NCI-H2081 (cell line): ENCODE data around the gene CASP9.
"Not testable (repeated sequence)": the region's sequence is repeated elsewhere in the genome, so short reads cannot be mapped to it uniquely, and the experiment has no call there.

ENCODE experiments used
- DNase-seq, 2 experiments: peaks; one replicate each; lab custom pipeline; 2025; lab: John Stamatoyannopoulos, UW

Gene CASP9

GRCh38 chr1:15500184-15501178 lies 23.5 kb downstream of the CASP9 start:
- no peak for DNase-seq

DNA sequence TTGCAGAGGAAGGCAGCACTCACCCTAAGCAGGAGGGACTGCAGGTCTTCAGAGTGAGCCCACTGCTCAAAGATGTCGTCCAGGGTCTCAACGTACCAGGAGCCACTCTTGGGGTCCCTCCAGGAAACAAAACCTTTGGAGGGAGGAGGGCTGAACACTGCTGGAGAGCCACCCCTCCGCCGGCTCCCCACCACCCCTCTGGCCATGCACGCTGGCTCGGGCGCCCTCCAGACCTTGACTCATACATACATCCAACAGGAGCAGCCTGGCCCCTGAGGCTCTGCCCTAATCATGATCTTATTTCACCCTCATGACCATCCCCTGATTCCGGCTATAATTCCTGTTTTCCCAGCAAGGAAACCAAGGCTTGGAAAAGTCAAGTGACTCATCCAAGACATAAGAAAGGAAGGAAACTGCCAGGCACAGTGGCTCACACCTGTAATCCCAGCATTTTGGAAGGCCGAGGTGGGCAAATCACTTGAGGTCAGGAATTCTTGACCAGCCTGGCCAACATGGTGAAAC lies 30.1 kb downstream of the CASP9 start:
- DNase-seq, result no peak

DNA sequence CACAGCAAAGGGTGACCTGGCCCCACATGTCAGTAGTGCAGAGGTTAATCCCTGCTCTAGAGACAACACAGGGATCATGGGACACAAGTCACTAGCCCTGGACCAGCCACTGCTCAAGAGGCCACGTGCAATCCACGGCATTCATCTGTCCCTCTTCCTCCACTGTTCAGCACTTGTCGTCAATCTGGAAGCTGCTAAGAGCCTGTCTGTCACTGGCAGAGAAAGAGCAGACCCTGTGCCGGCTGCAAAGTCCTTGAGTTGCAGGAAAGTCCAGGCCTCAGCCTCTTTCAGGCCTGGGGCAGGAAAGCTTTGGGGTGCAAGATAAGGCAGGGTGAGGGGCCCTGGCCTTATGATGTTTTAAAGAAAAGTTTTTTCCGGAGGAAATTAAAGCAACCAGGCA lies 31.4 kb downstream of the CASP9 start:
- no peak for DNase-seq

- not testable (repeated sequence) for DNase-seq
These were observed 33.0 kb downstream of the CASP9 start for GRCh38 chr1:15491010-15491409.

GRCh38 chr1:15489052-15489736 lies 34.8 kb downstream of the CASP9 start:
- DNase-seq, result no peak

- DNase-seq, result no peak
These were observed 35.6 kb downstream of the CASP9 start for GRCh38 chr1:15488371-15488770.

DNA sequence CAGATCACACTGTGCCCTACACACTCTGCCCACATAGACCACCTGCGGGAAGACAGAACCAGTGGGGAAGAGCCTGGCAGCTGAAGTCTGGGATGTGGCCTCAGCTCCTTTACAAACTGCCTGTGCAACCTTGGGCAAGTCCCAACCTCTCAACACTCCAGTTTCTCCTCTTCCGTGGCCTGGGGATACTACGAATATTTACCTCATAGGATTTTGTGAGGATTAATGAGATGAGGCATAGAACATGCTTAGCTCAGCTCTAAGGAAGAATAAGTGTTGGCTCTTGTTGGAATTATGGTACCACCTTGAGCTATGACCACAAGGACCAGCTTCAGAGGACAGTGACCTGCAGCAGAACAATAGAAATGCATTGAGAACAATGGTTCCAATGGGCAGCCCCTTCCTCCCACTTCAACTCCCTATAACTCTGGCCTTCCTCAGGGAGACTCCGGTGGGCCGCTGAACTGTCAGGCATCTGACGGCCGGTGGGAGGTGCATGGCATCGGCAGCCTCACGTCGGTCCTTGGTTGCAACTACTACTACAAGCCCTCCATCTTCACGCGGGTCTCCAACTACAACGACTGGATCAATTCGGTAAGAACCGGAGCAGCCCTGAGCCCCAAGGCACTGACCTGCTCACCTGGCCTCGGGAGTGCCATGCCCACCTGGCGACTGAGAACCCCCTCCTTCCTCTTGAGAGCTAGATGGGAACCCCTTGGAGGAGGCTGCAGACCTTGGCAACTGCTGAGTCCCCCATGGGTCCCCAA lies 37.0 kb downstream of the CASP9 start:
- not testable (repeated sequence) for DNase-seq

- no peak for DNase-seq
These were observed 38.4 kb downstream of the CASP9 start for GRCh38 chr1:15485636-15486035.

DNA sequence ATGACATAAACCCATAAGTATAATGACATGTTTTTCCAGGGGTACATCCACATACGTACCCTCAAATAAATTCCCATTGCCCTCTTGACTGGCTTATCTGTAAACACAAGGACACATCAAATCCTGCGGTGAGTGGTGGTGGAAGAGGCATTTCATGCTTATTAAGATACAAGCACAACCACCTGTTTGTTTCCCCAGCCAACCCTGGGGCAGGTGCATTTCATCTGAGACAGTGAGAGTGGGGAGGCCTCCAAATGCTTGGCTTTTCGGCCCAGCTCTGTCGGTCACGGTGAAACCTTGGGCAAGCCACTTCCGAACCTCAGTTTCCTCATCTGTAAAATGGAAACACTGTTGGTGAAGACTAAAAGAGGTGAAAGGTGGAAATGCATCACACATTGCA lies 39.6 kb downstream of the CASP9 start:
- not testable (repeated sequence) for DNase-seq

DNA sequence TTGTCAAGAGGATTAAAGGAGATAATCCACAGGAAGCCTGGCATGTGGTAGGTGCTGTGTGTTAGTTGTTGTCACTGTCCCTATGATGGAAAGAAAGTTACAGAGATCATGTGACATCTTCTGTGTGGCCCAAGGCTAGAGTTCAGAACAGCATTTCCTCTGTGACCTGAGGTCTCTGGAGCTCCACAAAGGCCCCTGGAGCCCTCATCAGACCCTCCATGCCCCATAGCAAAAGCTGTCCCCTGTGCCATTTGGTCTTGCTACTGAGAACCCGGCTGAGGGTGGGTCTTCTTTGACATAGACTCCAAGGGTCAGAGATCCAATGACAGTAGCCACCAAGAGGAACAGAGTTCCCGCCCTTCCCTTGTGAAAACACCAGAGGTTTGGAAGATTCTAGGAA lies 40.0 kb downstream of the CASP9 start:
- DNase-seq, result no peak

GRCh38 chr1:15482983-15483543 lies 41.0 kb downstream of the CASP9 start:
- DNase-seq, result not testable (repeated sequence)

DNA sequence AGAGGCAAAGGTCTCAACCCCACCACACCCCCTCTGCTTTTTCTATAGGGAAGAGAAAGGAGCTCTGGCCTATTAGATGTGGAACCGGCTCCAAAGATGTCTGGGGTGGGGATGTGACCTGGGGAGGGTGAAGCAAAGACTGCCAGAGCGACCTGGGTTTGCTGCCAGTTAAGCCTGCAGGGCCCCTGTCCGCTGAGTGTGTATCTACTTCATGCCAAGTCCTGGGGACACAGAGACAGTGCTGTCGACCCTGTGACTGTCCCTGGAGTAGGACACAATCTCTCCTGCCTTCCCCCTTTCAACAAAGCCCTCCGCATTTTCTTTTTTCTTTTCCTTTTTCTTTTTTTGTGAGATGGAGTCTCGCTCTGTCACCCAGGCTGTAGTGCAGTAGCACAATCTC lies 41.6 kb downstream of the CASP9 start:
- not testable (repeated sequence) for DNase-seq

DNA sequence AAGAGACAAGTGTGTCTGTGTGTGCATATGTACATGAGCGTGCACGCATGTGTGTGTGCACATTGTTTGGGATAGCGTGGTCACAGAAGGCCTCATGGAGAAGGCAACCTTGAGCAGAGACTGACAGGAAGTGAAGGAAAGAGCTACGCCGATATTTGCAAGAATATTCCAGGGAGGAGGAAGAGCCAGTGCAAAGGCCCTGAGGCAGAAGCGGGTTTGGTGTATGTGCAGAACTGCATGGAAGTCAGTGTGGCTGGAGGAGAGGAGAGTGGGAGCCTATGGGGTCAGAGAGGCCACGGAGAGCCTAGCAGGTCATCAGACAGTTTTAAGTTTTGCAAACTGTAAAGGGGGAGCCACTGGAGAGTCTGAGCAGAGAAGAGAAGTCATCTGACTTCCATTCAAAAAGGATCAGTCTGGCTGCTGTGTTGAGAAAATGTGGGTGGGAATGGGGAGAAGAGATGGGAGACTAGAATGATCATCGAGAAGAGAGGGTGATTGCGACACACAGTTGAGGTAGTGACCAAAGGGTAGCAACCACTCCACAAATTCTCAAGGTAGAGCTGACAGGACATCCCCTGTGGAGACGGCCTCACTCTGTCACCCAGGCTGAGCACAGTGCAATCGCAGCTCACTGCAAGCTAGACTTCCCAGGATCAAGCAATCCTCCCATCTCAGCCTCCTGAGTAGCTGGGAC lies 44.2 kb downstream of the CASP9 start:
- no peak for DNase-seq

- no peak for DNase-seq
These were observed 46.3 kb downstream of the CASP9 start for GRCh38 chr1:15477646-15478212.

- no peak for DNase-seq
These were observed 47.1 kb downstream of the CASP9 start for GRCh38 chr1:15476927-15477326.

- no peak for DNase-seq
These were observed 48.2 kb downstream of the CASP9 start, which contains the start of gene CELA2B for GRCh38 chr1:15475752-15476314. CELA2B (plus strand) TSS chr1:15476104; CDS start chr1:15476126, 22 bp downstream.

- no peak for DNase-seq
These were observed 51.4 kb downstream of the CASP9 start for GRCh38 chr1:15472587-15472986.

DNA sequence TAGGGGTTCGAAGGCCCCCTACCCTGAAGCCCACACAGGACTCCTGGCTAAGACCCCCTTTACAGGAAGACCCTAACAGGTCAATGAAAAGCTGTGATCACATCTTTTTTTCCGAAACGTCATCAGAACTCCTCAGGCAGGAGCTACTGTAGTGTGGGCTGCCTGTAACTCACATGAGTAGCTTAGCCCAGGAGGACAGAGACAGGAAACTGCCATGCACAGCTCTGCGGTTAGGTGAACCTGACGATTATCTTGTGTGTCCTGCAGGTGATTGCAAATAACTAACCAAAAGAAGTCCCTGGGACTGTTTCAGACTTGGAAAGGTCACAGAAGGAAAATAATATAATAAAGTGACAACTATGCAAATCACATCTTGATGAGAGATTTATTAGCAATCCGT lies 52.3 kb downstream of the CASP9 start:
- not testable (repeated sequence) for DNase-seq

DNA sequence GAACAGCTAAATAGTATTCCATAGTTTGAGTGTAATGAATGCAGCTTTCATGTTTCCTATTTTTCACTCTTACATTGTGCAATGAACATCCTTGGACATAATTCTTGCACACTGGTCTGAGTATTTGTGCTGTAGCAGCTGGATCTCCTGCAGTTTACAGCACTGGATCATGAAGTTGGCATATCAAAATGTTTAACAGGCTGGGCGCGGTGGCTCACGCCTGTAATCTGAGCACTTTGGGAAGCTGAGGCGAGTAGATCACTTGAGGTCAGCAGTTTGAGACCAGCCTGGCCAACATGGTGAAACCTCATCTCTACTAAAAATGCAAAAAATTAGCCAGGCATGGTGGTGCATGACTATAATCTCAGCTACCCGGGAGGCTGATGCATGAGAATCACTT lies 52.9 kb downstream of the CASP9 start:
- not testable (repeated sequence) for DNase-seq

DNA sequence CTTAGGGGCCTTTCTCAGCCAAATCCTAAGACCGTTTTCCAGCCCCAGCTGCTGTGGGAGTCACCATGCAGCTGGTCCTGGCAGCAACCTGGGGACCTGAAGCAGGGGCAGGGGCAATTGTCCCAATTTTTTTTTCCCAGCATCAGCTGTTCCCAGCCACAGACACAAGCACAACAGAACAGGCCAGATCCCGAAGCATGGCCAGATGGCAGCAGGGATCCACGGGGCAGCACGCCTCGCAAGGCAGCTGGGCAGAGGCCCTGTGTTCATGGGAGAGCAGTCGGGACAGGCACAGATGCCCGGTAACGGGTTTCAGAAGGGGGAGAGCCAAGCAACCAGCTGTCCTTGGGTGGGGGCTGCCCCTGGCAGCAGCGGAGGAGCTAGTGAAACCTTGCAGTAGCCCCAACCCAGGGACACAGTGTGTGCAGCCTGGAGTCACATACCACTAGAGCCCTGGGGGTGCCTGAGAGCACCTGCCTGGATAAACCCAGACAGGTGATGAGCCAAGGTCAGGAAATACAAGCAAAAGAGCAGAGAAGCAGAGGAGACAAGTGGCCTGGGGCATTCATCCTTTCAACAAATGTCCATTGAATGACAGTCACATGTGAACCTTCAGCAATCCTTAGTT lies 54.1 kb downstream of the CASP9 start:
- DNase-seq, result not testable (repeated sequence)
